Measurements from ENCODE around the gene RNF43.
"Not testable (repeated sequence)": the region's sequence is repeated elsewhere in the genome, so short reads cannot be mapped to it uniquely, and the experiment has no call there.

Gene RNF43

GRCh38 chr17:58409432-58409831 lies 7.9 kb downstream of the RNF43 start:
- no peak for DNase-seq (ENCODE audit: low read depth in 2 of 2)

DNA sequence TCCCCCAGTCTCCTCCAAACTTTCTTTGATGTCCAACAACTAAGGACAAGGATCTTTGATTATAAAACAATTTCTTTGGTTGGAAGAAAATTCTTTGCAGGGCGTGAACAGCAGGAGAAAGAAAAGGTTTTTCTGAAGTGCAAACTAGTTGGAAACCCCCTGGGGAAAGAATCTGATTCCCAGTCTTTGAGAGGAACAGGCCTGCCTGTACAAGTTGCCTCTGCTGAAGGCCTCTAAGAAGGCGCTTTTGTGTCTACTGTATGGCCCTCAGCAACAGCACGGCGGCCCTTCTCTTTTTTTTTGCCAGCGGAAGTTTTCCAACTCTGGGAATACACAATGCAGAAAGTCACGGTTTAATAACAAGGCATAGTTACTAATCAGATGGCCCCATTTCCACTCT lies 14.0 kb downstream of the RNF43 start:
- DNase-seq (ENCODE audit: low read depth in 2 of 2) = no peak

GRCh38 chr17:58402679-58403078 lies 14.7 kb downstream of the RNF43 start:
- no peak for DNase-seq (ENCODE audit: low read depth in 2 of 2)

DNA sequence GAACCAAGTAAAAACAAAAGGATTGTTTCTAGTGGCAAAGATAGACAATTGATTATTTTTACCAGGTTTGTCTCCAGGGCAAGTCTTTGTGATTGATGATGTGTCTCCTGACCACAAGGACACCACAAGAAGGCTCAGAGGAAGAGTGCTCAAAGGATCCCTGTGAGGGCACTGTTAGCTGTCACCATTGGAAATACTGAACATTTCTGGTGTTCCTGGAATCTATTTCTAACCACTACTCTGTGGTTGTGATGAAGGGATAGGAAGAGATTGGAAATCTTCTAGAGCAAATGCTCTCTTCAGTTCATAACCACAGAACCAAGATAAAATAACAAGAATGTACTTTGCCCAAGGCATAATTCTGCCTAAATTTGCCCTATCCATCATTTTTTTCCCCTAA lies 15.3 kb downstream of the RNF43 start:
- DNase-seq (ENCODE audit: low read depth in 2 of 2) = no peak

- no peak for DNase-seq (ENCODE audit: low read depth in 2 of 2)
These were observed 16.0 kb downstream of the RNF43 start for GRCh38 chr17:58401287-58401686.

- no peak for DNase-seq (ENCODE audit: low read depth in 2 of 2)
These were observed 16.5 kb downstream of the RNF43 start for GRCh38 chr17:58400826-58401225.

- no peak for DNase-seq (ENCODE audit: low read depth in 2 of 2)
These were observed 17.4 kb downstream of the RNF43 start for GRCh38 chr17:58399974-58400373.

GRCh38 chr17:58398574-58399266 lies 18.6 kb downstream of the RNF43 start:
- DNase-seq (ENCODE audit: low read depth in 2 of 2) = no peak

- not testable (repeated sequence) for DNase-seq (ENCODE audit: low read depth in 2 of 2)
These were observed 19.9 kb downstream of the RNF43 start for GRCh38 chr17:58397421-58397820.

GRCh38 chr17:58396173-58396572 lies 21.2 kb downstream of the RNF43 start:
- no peak for DNase-seq (ENCODE audit: low read depth in 2 of 2)

DNA sequence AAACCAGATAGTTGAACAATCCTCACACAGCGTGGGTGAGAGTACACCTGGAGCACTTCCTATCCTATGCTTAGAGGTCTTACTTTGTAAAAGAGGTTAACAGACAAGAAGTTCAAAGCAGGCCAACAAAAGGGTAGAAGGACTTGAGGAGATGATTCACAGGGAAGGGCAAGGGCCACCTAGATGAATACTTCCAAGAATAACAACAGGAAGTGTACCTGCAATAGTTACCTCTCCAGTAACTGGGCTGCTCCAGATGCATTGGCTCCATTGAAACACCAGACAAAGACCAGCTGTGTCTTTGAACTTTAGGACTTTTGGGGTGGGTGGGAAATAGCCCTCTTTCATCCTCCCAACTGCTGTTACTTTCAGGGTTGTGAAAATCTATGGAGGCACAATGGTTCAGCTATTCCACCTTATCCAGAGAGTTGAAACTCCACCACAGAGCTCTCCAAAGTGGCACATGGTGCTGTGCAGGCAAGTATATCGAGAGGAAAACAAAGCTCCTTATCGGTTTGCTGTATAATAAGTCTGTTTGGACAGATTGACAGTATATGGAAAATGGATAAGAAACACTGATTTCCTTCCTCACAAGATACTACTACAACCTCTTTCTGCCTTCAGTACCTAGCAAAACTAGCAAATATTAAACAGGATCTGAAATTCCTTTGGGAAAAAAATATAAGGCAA lies 22.7 kb downstream of the RNF43 start:
- no peak for DNase-seq (ENCODE audit: low read depth in 2 of 2)

DNA sequence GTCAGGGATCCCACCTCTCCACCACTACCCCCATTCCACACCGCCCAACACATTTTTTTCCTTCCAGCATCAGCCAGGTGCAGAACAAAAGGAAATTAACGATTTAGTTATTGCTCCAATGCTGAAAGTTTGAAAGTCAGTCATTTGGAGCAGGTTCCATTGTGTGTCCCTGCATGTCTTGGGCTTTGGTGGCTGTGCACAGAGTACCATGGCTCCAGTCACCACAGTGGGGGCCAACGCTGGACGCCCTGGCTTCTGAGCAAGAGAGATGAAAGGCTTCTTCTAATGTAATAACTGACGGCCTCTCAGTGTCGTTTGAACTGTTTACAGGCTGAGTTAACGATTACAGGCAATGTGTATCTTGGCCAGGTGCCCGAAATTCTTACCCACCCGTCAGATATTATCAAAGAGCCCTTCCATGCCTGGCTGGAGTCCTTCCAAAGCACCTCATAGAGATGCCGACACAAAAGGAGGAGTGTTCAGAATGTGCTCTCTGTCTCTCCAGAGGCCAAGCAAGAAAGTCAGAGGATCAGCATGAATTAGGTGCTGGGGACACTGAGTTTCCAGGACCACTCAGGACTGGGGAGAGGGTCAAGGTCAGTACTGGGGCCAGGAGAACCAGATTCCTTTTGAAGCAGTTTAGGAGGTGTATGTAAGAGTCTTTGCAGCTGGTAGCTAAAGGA lies 25.9 kb downstream of the RNF43 start:
- DNase-seq (ENCODE audit: low read depth in 2 of 2) = no peak

GRCh38 chr17:58390884-58391283 lies 26.4 kb downstream of the RNF43 start:
- no peak for DNase-seq (ENCODE audit: low read depth in 2 of 2)

GRCh38 chr17:58388302-58389190 lies 28.8 kb downstream of the RNF43 start:
- no peak for DNase-seq (ENCODE audit: low read depth in 2 of 2)

DNA sequence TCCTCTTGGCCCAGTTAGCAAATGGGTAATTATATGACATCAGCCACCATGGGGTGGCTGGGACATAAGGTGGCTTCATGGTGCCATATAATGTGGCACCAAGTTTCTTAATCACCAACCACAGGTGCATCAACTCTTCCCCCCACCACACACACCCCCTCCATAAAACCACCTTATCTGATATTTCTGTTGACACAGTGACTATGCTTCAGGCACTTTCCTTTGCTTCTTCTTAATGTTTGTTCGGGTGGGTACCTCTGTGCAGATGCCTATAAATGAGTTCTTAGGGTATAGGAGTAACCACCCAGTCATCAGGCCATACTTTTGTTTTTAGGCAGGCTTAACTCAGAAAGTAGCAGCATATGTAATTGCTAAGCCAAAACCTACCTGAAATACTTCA lies 29.5 kb downstream of the RNF43 start:
- DNase-seq (ENCODE audit: low read depth in 2 of 2) = no peak

- no peak for DNase-seq (ENCODE audit: low read depth in 2 of 2)
These were observed 30.6 kb downstream of the RNF43 start for GRCh38 chr17:58386708-58387107.

GRCh38 chr17:58385359-58385899 lies 31.9 kb downstream of the RNF43 start:
- no peak for DNase-seq (ENCODE audit: low read depth in 2 of 2)

DNA sequence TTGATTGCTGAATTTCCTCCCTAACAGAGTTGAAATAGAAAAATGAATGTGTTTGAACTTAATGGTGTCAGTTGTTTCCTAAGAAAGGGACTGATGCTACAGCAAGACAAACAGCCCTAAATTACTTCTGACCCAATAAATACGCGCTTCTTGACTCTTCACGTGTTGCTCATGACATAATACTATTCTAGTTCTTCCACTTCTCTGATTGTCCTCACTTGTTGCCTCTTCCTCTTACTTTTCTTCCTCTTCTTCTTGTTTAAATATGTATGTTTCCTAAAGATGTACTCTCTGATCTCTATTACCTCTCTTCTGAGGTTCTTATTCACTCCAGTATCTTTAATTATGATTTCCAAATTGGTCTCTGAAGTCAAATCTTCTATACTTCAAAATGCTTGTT lies 32.4 kb downstream of the RNF43 start:
- no peak for DNase-seq (ENCODE audit: low read depth in 2 of 2)

DNA sequence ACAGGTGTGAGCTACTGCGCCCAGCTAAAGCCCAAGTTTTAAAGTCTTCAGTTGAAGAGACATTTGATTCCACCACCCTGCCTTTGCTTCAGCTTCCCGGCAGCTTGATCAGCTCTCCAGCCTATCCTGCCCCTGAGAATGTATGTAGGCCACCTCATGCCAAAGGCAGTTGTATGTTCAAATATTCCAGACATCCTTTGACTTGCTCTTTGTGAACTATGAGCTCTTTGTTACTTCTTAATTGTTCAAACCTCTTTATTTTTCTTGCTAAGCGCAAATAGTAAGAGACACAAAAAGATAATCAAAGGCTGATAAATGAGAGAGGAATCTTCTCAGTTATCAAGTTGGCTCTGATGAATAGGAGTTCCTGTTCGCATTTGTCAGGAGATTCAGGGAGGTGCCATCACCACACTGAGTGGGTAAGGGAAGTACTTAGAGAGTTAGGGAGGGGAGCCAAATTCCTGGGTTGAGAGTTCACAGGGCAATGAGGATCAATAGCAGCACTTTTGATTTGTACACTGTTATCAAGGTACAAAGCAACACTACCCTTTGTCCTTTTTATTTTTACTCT lies 33.4 kb downstream of the RNF43 start:
- no peak for DNase-seq (ENCODE audit: low read depth in 2 of 2)

DNA sequence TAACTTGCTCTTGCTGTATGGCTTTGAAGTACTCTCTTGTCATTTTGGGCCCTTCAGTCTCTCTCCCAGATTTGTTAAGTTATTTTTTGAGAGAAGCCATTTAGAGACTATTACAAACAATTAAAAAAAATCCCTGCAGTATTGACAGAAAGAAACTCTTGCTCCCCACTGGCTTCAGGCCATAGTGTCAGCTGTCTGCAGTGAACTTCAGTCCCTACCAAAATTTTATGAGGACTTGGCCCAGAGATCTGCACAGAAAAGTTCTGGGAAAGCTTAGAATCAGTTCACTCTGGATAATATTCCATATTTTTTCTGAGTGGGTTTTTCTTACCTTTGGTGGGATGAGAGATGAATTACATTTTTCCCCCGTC lies 34.5 kb downstream of the RNF43 start:
- DNase-seq (ENCODE audit: low read depth in 2 of 2) = no peak

DNA sequence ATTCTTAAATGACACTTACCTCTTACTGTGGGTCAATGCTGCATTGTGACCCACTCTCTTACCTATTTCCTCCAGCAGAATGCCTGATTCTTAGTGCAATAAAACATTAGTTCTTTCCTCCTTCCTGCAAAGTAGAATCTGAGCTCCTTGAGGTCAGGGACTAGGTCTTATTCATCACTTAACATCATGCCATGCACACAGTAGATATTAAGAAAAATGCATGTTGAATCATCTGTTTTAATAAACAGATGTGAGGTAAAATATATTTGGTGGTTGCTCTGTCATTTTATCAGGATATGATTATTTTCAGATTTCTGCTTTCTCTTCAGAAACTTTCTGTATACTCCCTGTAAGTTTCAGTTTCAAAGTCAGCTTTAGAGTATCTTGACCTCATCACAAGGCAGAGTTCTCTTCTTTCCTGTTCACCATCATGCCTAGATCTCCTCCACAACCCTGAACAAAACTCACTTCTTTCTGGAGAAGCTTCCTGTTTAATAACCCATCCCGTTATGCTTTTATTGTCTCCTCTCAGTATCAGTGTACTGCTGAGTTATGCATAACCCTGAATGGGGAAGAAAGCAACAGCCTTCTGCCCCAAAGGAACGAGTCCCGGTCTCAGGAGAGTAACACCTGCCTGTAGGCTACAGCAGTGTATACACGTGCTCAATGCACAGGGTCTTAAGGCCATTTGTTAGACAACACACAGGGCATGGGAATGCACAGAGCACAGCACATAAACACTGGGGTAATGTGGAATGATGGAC lies 35.0 kb downstream of the RNF43 start:
- no peak for DNase-seq (ENCODE audit: low read depth in 2 of 2)

Measured in stimulated activated CD8-positive, alpha-beta memory T cell treated with anti-CD3 and anti-CD28 coated beads, Interleukin-7, amount 100 ng/mL, for 4 hours (primary cell).